Upper lobe of left lung (tissue), 4 donors: ENCODE measurements around the gene LARP4B.

Experiments
- CTCF ChIP-seq, 6 experiments: fragments of 450-650 bp in 4 of 6; fragments of 200-600 bp in 2 of 6; sonication (generic) in 2 of 6; IDR thresholded peaks; one replicate each; pipeline ENCODE4 v1.5.1; 2016 to 2019; ENCODE audit warnings: antibody characterized with exemption in 6 of 6
- POLR2A ChIP-seq, 4 donors: fragments of 450-650 bp; IDR thresholded peaks; one replicate each; pipeline ENCODE4 v1.5.1; 2016 to 2017; ENCODE audit warnings: antibody characterized with exemption in 4 of 4, mild to moderate bottlenecking in 2 of 4

GRCh38 chr10:788796-789748 is 142.4 kb downstream of the LARP4B start:
- TF ChIP-seq CTCF (IDR thresholded peaks at IDR 0.05) (peak; percentile 43 to 71 (median 58)), POLR2A (IDR thresholded peaks at IDR 0.05) (no peak)
